Trophoblast cell (in vitro differentiated cells and primary cell): ENCODE data around the gene HNRNPUL1.
A peak's percentile ranks its signal among the peaks of the same experiment; 100 is the strongest.

ENCODE experiments used
- DNase-seq, 2 donors: peaks; one replicate each; pipeline ENCODE4 v3.0.0-alpha.2; 2016
- H2AFZ ChIP-seq: 2 replicates; pipeline ENCODE4 v1.6.1; 2013; ENCODE audit warnings: low read length, moderate library complexity, mild to moderate bottlenecking; ENCODE audit not compliant: insufficient read depth, poor library complexity
- H2AK5ac ChIP-seq: 2 replicates; pipeline ENCODE4 v1.6.1; 2013; ENCODE audit warnings: mild to moderate bottlenecking, low read length
- H2BK120ac ChIP-seq: 2 replicates; pipeline ENCODE4 v1.6.1; 2013; ENCODE audit warnings: low read length, mild to moderate bottlenecking, moderate library complexity; ENCODE audit not compliant: insufficient read depth, poor library complexity
- H2BK12ac ChIP-seq: 2 replicates; pipeline ENCODE4 v1.6.1; 2013; ENCODE audit warnings: mild to moderate bottlenecking, low read length, moderate library complexity
- H2BK5ac ChIP-seq: 2 replicates; pipeline ENCODE4 v1.6.1; 2013; ENCODE audit warnings: low read length, low read depth, moderate library complexity, mild to moderate bottlenecking; ENCODE audit not compliant: poor library complexity
- H3K14ac ChIP-seq: 2 replicates; pipeline ENCODE4 v1.6.1; 2013; ENCODE audit warnings: mild to moderate bottlenecking, low read length
- H3K18ac ChIP-seq: 2 replicates; pipeline ENCODE4 v1.6.1; 2013; ENCODE audit warnings: mild to moderate bottlenecking, low read length
- H3K23ac ChIP-seq: 2 replicates; pipeline ENCODE4 v1.6.1; 2013; ENCODE audit warnings: low read length
- H3K27ac ChIP-seq: 2 replicates; pipeline ENCODE4 v1.5.1; 2013; ENCODE audit warnings: low read depth, mild to moderate bottlenecking, inconsistent platforms, low read length, moderate library complexity
- H3K27me3 ChIP-seq: 2 replicates; pipeline ENCODE4 v1.6.1; 2013; ENCODE audit warnings: inconsistent platforms, mild to moderate bottlenecking, low read length, moderate library complexity; ENCODE audit not compliant: insufficient read depth
- H3K36me3 ChIP-seq, 2 experiments: 1 replicate in 1 of 2; 2 replicates in 1 of 2; pipeline ENCODE4 v1.6.1; 2013; ENCODE audit warnings: low read length in 2 of 2, mild to moderate bottlenecking in 2 of 2, moderate library complexity in 1 of 2; ENCODE audit not compliant: insufficient read depth in 2 of 2, control insufficient read depth in 1 of 2
- H3K4ac ChIP-seq: 2 replicates; pipeline ENCODE4 v1.6.1; 2013; ENCODE audit warnings: low read depth, mild to moderate bottlenecking, low read length, moderate library complexity
- H3K4me1 ChIP-seq, 2 experiments: 1 replicate in 1 of 2; 2 replicates in 1 of 2; pipeline ENCODE4 v1.6.1; 2013; ENCODE audit warnings: low read length in 2 of 2, mild to moderate bottlenecking in 2 of 2, moderate library complexity in 1 of 2; ENCODE audit not compliant: insufficient read depth in 2 of 2, control insufficient read depth in 1 of 2
- H3K4me2 ChIP-seq: 2 replicates; pipeline ENCODE4 v1.6.1; 2013; ENCODE audit warnings: inconsistent platforms, mild to moderate bottlenecking, low read length, moderate library complexity
- H3K4me3 ChIP-seq: 2 replicates; pipeline ENCODE4 v1.5.1; 2013; ENCODE audit warnings: mild to moderate bottlenecking, low read depth, low read length, inconsistent platforms
- H3K79me1 ChIP-seq: one replicate; pipeline ENCODE4 v1.6.1; 2013; ENCODE audit warnings: low read length
- H3K79me2 ChIP-seq: 2 replicates; pipeline ENCODE4 v1.6.1; 2013; ENCODE audit warnings: low read length, mild to moderate bottlenecking; ENCODE audit not compliant: control insufficient read depth, insufficient read depth, poor library complexity
- H3K9ac ChIP-seq: 2 replicates; pipeline ENCODE4 v1.6.1; 2013; ENCODE audit warnings: mild to moderate bottlenecking, low read length
- H3K9me3 ChIP-seq: 2 replicates; pipeline ENCODE4 v1.6.1; 2013; ENCODE audit warnings: low read depth, mild to moderate bottlenecking, control low read depth, inconsistent platforms, low read length; ENCODE audit not compliant: insufficient read depth
- H4K12ac ChIP-seq: 2 replicates; pipeline ENCODE4 v1.6.1; 2013; ENCODE audit warnings: low read depth, mild to moderate bottlenecking, low read length, moderate library complexity
- H4K8ac ChIP-seq: 2 replicates; pipeline ENCODE4 v1.6.1; 2013; ENCODE audit warnings: low read depth, mild to moderate bottlenecking, low read length, moderate library complexity
- H4K91ac ChIP-seq: one replicate; pipeline ENCODE4 v1.6.1; 2013; ENCODE audit warnings: low read depth, mild to moderate bottlenecking, low read length, moderate library complexity
- WGBS: extraction: QIAGEN DNeasy Blood & Tissue Kit; methylation state at CpG from one replicate; pipeline ENCODE4 v1.1.7; 2013; ENCODE audit warnings: missing lambda C conversion rate; ENCODE audit not compliant: insufficient read length, insufficient coverage; ENCODE audit errors: extremely low coverage; 5-methylcytosine and 5-hydroxymethylcytosine counted together

Gene HNRNPUL1

GRCh38 chr19:41219924-41220567 lies 44.1 kb upstream of the HNRNPUL1 start:
- H3K14ac ChIP-seq, result peak overlapping the region; percentile 92
- no peak overlapping the region for H3K23ac ChIP-seq
- peak overlapping the region; percentile 44 for H2BK12ac ChIP-seq
- no peak overlapping the region for H4K12ac ChIP-seq
- H3K4ac ChIP-seq, result peak overlapping the region; percentile 63
- peaks cover 37% of the 10 kb centered on the region for H3K79me1 ChIP-seq
- H2AK5ac ChIP-seq, result peak overlapping the region; percentile 21
- H4K91ac ChIP-seq, result peak overlapping the region; percentile 74
- no peak overlapping the region for H2AFZ ChIP-seq
- H3K4me3 ChIP-seq, result peak overlapping the region; percentile 95
- WGBS, result no CpG with 5 or more reads among the region's 16 CpGs
- H3K18ac ChIP-seq, result peak overlapping the region; percentile 23
- H3K9ac ChIP-seq, result peak overlapping the region; percentile 92
- H3K36me3 ChIP-seq, result peaks cover 22 to 24% of the 10 kb centered on the region in 2 experiments
- H2BK5ac ChIP-seq, result peak overlapping the region; percentile 23
- H3K4me1 ChIP-seq, result peaks cover 30 to 52% of the 10 kb centered on the region in 2 experiments
- no peaks in the 10 kb centered on the region for H3K27me3 ChIP-seq
- no peak overlapping the region for H4K8ac ChIP-seq
- no peaks in the 10 kb centered on the region for H3K9me3 ChIP-seq
- peaks cover 11% of the 10 kb centered on the region for H3K79me2 ChIP-seq
- H2BK120ac ChIP-seq, result peak overlapping the region; percentile 50
- no peak for DNase-seq
- H3K4me2 ChIP-seq, result peak overlapping the region; percentile 80
- H3K27ac ChIP-seq, result peak overlapping the region; percentile 79

GRCh38 chr19:41220811-41221210 lies 43.4 kb upstream of the HNRNPUL1 start:
- DNase-seq, result no peak
- Histone ChIP-seq H3K18ac (peak overlapping the region; percentile 68), H3K23ac (no peak overlapping the region), H3K4me2 (peak overlapping the region; percentile 80), H3K4me3 (peak overlapping the region; percentile 45), H2BK5ac (peak overlapping the region; percentile 32), H2BK12ac (peak overlapping the region; percentile 15), H3K79me2 (peaks cover 11% of the 10 kb centered on the region), H3K4me1 (peaks cover 30 to 56% of the 10 kb centered on the region in 2 experiments), H4K91ac (peak overlapping the region; percentile 74), H4K8ac (peak overlapping the region; percentile 17), H2BK120ac (peak overlapping the region; percentile 43), H3K27me3 (no peaks in the 10 kb centered on the region), H3K27ac (no peak overlapping the region), H2AK5ac (peak overlapping the region; percentile 25), H4K12ac (no peak overlapping the region), H3K4ac (peak overlapping the region; percentile 63), H3K79me1 (peaks cover 43% of the 10 kb centered on the region), H3K9ac (no peak overlapping the region), H2AFZ (no peak overlapping the region), H3K36me3 (peaks cover 24% of the 10 kb centered on the region in 2 experiments), H3K14ac (peak overlapping the region; percentile 64), H3K9me3 (no peaks in the 10 kb centered on the region)
- no CpG with 5 or more reads among the region's 9 CpGs for WGBS

DNA sequence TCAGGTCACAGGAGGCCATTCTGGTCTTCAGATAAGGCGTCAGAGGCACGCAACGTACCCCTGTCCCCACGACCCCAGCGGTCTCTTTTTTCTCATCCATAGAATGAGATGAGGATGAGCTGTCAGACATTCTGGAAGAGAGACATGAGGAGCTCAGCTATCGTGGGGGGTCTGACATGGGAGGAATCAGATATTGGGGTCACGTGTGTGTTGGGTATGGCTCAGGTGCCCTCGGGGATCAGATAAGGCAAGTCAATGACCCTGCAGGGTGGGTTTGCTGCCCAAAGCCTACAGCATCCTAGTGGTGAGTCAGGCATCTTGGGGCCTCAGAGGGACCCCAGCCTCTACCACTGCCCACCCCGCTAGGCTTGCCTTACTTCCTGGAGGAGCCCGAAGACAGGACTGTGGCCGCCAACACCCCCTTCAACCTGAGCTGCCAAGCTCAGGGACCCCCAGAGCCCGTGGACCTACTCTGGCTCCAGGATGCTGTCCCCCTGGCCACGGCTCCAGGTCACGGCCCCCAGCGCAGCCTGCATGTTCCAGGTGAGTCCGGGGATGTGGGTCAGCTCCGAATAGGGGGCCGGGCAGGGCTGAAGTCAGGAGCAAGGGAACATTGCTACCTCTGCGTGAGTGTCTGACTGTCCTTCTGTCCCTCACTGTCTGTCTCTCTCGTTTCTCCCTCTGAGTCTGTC lies 42.5 kb upstream of the HNRNPUL1 start:
- no peak for DNase-seq
- Histone ChIP-seq H3K4me3 (no peak overlapping the region), H4K91ac (peak overlapping the region; percentile 23), H3K18ac (peak overlapping the region; percentile 16), H4K12ac (no peak overlapping the region), H3K79me1 (peaks cover 50% of the 10 kb centered on the region), H3K14ac (no peak overlapping the region), H3K4me1 (peaks cover 35 to 61% of the 10 kb centered on the region in 2 experiments), H2AFZ (no peak overlapping the region), H3K9me3 (no peaks in the 10 kb centered on the region), H3K27ac (no peak overlapping the region), H2BK5ac (no peak overlapping the region), H2BK12ac (peak overlapping the region; percentile 17), H2AK5ac (peak overlapping the region; percentile 1), H3K79me2 (peaks cover 14% of the 10 kb centered on the region), H3K36me3 (peaks cover 26 to 27% of the 10 kb centered on the region in 2 experiments), H3K9ac (peak overlapping the region; percentile 11), H3K23ac (no peak overlapping the region), H2BK120ac (no peak overlapping the region), H3K27me3 (no peaks in the 10 kb centered on the region), H3K4me2 (peak overlapping the region; percentile 14), H3K4ac (peak overlapping the region; percentile 25), H4K8ac (no peak overlapping the region)
- WGBS, result no CpG with 5 or more reads among the region's 20 CpGs

DNA sequence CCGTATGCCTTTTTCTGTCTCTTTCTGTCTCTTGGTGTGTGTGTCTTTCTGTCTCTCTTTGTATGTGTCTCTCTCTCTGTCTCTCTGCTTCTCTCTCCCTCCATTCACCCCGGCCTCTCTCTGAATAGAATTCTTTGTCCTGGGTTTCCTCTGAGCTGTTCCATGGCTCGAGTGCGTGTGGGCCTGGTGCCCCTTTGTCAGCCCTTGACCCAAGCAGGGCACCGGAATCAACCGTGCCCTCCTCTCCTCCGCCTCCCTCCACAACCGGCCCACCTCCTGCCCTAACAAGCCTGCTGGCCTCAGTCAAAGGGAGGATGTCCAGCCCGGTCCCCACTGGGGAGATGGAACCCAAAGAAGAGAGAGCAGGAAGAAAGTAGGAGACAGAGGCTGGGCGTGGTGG lies 41.9 kb upstream of the HNRNPUL1 start:
- no peak overlapping the region for H2AFZ ChIP-seq
- H3K4ac ChIP-seq, result peak overlapping the region; percentile 19
- peaks cover 28 to 30% of the 10 kb centered on the region in 2 experiments for H3K36me3 ChIP-seq
- H4K91ac ChIP-seq, result no peak overlapping the region
- H3K27me3 ChIP-seq, result no peaks in the 10 kb centered on the region
- H3K23ac ChIP-seq, result no peak overlapping the region
- H3K27ac ChIP-seq, result no peak overlapping the region
- H2BK12ac ChIP-seq, result peak overlapping the region; percentile 80
- no peak overlapping the region for H3K4me2 ChIP-seq
- no peak for DNase-seq
- peak overlapping the region; percentile 46 for H2AK5ac ChIP-seq
- peak overlapping the region; percentile 5 for H2BK5ac ChIP-seq
- H3K4me1 ChIP-seq, result peaks cover 38 to 60% of the 10 kb centered on the region in 2 experiments
- H3K79me2 ChIP-seq, result peaks cover 16% of the 10 kb centered on the region
- H3K14ac ChIP-seq, result peak overlapping the region; percentile 31
- no peak overlapping the region for H3K9ac ChIP-seq
- no peak overlapping the region for H2BK120ac ChIP-seq
- no peak overlapping the region for H4K12ac ChIP-seq
- H4K8ac ChIP-seq, result no peak overlapping the region
- H3K79me1 ChIP-seq, result peaks cover 53% of the 10 kb centered on the region
- no CpG with 5 or more reads among the region's 10 CpGs for WGBS
- no peak overlapping the region for H3K18ac ChIP-seq
- H3K9me3 ChIP-seq, result no peaks in the 10 kb centered on the region
- no peak overlapping the region for H3K4me3 ChIP-seq
